GM12878 (cell line): ENCODE data around the gene C6orf62. TPM values are rescaled to one million over a fixed set of nuclear protein-coding genes. Genes with fewer than 3 reads are reported as not detected.
A peak's percentile ranks its signal among the peaks of the same experiment; 100 is the strongest.

Experiments used
- EP300 ChIP-seq, 2 experiments: fragments of 150-350 bp in 1 of 2; IDR thresholded peaks; 2 replicates each; pipeline ENCODE4 v1.6.1; 2011 to 2012; ENCODE audit warnings: low read depth in 2 of 2, low read length in 2 of 2, borderline replicate concordance in 1 of 2, improper control_type of control experiment in 1 of 2, inconsistent platforms in 1 of 2; ENCODE audit not compliant: control insufficient read depth in 1 of 2
- FOXK2 ChIP-seq: fragments of 450-650 bp; IDR thresholded peaks from 2 replicates; pipeline ENCODE4 v1.6.1; 2017; ENCODE audit warnings: mild to moderate bottlenecking, moderate library complexity
- GABPA ChIP-seq: IDR thresholded peaks from 2 replicates; pipeline ENCODE4 v1.6.1; 2014; ENCODE audit warnings: antibody characterized with exemption, low read depth, mild to moderate bottlenecking, inconsistent platforms
- LARP7 ChIP-seq: fragments of 450-650 bp; IDR thresholded peaks from 2 replicates; pipeline ENCODE4 v1.6.1; 2017; ENCODE audit warnings: mild to moderate bottlenecking
- MXI1 ChIP-seq: fragments of 150-350 bp; IDR thresholded peaks from 2 replicates; pipeline ENCODE4 v1.6.1; 2011; ENCODE audit warnings: low read depth, mild to moderate bottlenecking, inconsistent platforms, low read length, improper control_type of control experiment
- NR2C1 ChIP-seq: fragments of 450-650 bp; IDR thresholded peaks from 2 replicates; pipeline ENCODE4 v1.6.1; 2017; ENCODE audit warnings: antibody characterized with exemption, mild to moderate bottlenecking, moderate library complexity
- PAX5 ChIP-seq: IDR thresholded peaks from 2 replicates; pipeline ENCODE4 v1.6.1; 2011; ENCODE audit warnings: low read depth, low read length, borderline replicate concordance
- POLR2AphosphoS5 ChIP-seq: IDR thresholded peaks from 2 replicates; pipeline ENCODE4 v1.6.1; 2011; ENCODE audit warnings: mild to moderate bottlenecking, low read length, inconsistent platforms
- RB1 ChIP-seq: fragments of 450-650 bp; formaldehyde crosslinking; IDR thresholded peaks from 2 replicates; pipeline ENCODE4 v1.6.1; 2017; ENCODE audit warnings: mild to moderate bottlenecking, borderline replicate concordance
- RUNX3 ChIP-seq: IDR thresholded peaks from 2 replicates; pipeline ENCODE4 v1.6.1; 2012; ENCODE audit warnings: low read length, inconsistent platforms
- SMARCA5 ChIP-seq: fragments of 450-650 bp; IDR thresholded peaks from 2 replicates; pipeline ENCODE4 v1.6.1; 2017; ENCODE audit warnings: mild to moderate bottlenecking
- ZBED1 ChIP-seq: IDR thresholded peaks from 2 replicates; pipeline ENCODE4 v1.6.1; 2016; ENCODE audit warnings: borderline replicate concordance
- ZBTB11 ChIP-seq: fragments of 450-650 bp; formaldehyde crosslinking; IDR thresholded peaks from 2 replicates; pipeline ENCODE4 v1.5.0; 2022; ENCODE audit warnings: mild to moderate bottlenecking, missing genetic modification characterization
- ZBTB4 ChIP-seq: fragments of 450-650 bp; formaldehyde crosslinking; IDR thresholded peaks from 2 replicates; pipeline ENCODE4 v1.4.0; 2022; ENCODE audit warnings: mild to moderate bottlenecking, moderate library complexity
- polyA plus RNA-seq, 11 experiments: library from polyadenylated mRNA; depleted of rRNA in 4 of 11; unstranded in 6 of 11; stranded (reverse) in 5 of 11; fragments of >200 nt; fragmentation: Nextera tagmentation in 4 of 11; fragmentation: Illumina TruSeq in 1 of 11; extraction: Ambion mirVana in 4 of 11; extraction: Trizol in 1 of 11; gene quantifications; 1 replicate in 1 of 11; 2 replicates in 10 of 11; pipeline versions ENCODE4 v1.2.1 to v1.2.3, GENCODE V29; 2011 to 2016; ENCODE audit warnings: inconsistent platforms in 2 of 11, missing spikeins in 2 of 11, low read depth in 1 of 11
- total RNA-seq, 4 experiments: library from RNA; depleted of rRNA in 3 of 4; stranded (reverse); fragments of >200 nt in 3 of 4; fragmentation: Illumina TruSeq in 1 of 4; extraction: Trizol in 1 of 4; gene quantifications; 2 replicates each; pipeline versions ENCODE4 v1.2.1 to v1.2.3, GENCODE V29; 2013 to 2021
- TF ChIP-seq, protein P1 (sequence below): IDR thresholded peaks from 2 replicates; pipeline ENCODE4 v1.6.1; 2012; ENCODE audit warnings: low read depth, low read length, improper control_type of control experiment
- TF ChIP-seq, protein P2 (sequence below): IDR thresholded peaks from 2 replicates; pipeline ENCODE4 v1.6.1; 2012; ENCODE audit warnings: improper control_type of control experiment, low read depth, low read length; ENCODE audit not compliant: insufficient replicate concordance

Gene C6orf62
- total and polyA plus RNA-seq, 10 of the 15 experiments (the other 5 are each of a cell fraction or from before 2014, with no cell fraction given), result 55.6 to 565 (median 126) TPM

DNA sequence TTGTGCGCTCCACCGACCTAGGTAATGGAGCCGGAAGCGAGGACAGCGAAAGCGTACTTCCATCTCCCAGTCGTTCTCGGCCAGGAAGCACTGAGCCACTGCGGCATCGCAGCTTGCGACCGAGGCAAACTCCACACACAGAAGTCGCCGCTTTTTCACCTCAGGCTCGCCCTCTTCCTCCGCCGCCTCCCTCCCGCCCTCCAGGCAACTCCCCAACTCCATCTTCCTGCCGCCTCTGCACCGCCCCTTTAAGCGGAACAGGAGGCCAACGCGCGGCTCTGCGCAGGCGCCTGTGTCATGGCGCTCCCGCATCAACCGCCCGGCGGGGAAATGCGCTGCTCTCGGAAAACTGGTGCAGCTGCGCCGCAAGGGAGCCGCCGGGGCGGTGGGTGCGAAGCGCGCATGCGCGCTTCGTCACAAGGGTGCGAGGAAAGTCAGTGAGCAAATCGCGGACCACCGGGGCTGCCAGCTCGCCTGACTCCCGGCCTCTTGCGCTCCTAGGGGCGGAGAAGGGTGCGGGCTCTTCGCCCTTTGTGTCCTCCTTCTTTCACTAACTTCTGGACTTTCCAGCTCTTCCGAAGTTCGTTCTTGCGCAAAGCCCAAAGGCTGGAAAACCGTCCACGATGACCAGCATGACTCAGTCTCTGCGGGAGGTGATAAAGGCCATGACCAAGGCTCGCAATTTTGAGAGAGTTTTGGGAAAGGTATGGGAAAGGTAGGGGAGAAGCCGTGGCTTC lies 52.1 kb downstream of the C6orf62 start, which contains the start of the genes ACOT13 and TDP2 (continued):
- TF ChIP-seq EP300 (IDR thresholded peaks at IDR 0.05; ENCODE audit: borderline replicate concordance in 1 of 2, control insufficient read depth in 1 of 2, low read depth in 2 of 2, low read length in 2 of 2) (peak in 1 of 2 experiments; percentile 63; a peak in 2 of 4 replicates), FOXK2 (peak; percentile 38), ZBED1 (no peak), LARP7 (peak; percentile 56; the same call in 1 of the 2 replicates), GABPA (peak; percentile 81), POLR2AphosphoS5 (peak; percentile 82), PAX5 (no peak), MXI1 (peak; percentile 76; the same call in 1 of the 2 replicates), ZBTB11 (CRISPR knock-in tag) (peak; percentile 92), SMARCA5 (peak; percentile 46), ZBTB4 (CRISPR knock-in tag) (no peak), RB1 (peak; percentile 75; the same call in 1 of the 2 replicates), NR2C1 (peak; percentile 37; the same call in 1 of the 2 replicates), RUNX3 (peak; percentile 59)
- TF ChIP-seq, protein P1, sequence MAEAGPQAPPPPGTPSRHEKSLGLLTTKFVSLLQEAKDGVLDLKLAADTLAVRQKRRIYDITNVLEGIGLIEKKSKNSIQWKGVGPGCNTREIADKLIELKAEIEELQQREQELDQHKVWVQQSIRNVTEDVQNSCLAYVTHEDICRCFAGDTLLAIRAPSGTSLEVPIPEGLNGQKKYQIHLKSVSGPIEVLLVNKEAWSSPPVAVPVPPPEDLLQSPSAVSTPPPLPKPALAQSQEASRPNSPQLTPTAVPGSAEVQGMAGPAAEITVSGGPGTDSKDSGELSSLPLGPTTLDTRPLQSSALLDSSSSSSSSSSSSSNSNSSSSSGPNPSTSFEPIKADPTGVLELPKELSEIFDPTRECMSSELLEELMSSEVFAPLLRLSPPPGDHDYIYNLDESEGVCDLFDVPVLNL, result peak; percentile 59; the same call in 1 of the 2 replicates
- TF ChIP-seq, protein P2, sequence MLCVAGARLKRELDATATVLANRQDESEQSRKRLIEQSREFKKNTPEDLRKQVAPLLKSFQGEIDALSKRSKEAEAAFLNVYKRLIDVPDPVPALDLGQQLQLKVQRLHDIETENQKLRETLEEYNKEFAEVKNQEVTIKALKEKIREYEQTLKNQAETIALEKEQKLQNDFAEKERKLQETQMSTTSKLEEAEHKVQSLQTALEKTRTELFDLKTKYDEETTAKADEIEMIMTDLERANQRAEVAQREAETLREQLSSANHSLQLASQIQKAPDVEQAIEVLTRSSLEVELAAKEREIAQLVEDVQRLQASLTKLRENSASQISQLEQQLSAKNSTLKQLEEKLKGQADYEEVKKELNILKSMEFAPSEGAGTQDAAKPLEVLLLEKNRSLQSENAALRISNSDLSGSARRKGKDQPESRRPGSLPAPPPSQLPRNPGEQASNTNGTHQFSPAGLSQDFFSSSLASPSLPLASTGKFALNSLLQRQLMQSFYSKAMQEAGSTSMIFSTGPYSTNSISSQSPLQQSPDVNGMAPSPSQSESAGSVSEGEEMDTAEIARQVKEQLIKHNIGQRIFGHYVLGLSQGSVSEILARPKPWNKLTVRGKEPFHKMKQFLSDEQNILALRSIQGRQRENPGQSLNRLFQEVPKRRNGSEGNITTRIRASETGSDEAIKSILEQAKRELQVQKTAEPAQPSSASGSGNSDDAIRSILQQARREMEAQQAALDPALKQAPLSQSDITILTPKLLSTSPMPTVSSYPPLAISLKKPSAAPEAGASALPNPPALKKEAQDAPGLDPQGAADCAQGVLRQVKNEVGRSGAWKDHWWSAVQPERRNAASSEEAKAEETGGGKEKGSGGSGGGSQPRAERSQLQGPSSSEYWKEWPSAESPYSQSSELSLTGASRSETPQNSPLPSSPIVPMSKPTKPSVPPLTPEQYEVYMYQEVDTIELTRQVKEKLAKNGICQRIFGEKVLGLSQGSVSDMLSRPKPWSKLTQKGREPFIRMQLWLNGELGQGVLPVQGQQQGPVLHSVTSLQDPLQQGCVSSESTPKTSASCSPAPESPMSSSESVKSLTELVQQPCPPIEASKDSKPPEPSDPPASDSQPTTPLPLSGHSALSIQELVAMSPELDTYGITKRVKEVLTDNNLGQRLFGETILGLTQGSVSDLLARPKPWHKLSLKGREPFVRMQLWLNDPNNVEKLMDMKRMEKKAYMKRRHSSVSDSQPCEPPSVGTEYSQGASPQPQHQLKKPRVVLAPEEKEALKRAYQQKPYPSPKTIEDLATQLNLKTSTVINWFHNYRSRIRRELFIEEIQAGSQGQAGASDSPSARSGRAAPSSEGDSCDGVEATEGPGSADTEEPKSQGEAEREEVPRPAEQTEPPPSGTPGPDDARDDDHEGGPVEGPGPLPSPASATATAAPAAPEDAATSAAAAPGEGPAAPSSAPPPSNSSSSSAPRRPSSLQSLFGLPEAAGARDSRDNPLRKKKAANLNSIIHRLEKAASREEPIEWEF, result no peak
